H1 (cell line): Measurements from ENCODE around the gene FOXK1. TPM values are rescaled to one million over a fixed set of nuclear protein-coding genes. Genes with fewer than 3 reads are reported as not detected.

Experiments used
- CTCF ChIA-PET: fragments of 300-600 bp; sonication (Branson Sonifier 250); formaldehyde crosslinking; loops from one replicate; lab custom pipeline; 2021; ENCODE audit not compliant: partially characterized antibody; lab: Charles Lee
- POLR2A ChIA-PET: fragments of 300-600 bp; sonication (Branson Sonifier 250); formaldehyde crosslinking; loops from one replicate; lab custom pipeline; 2021; ENCODE audit warnings: inconsistent platforms; ENCODE audit not compliant: partially characterized antibody; lab: Charles Lee
- DNase-seq, 2 experiments: peaks; one replicate each; pipeline versions ENCODE4 v3.0.0 to v3.0.0-alpha.2; 2010 to 2022; ENCODE audit warnings: low spot score in 2 of 2, low read depth in 1 of 2, mixed read lengths in 1 of 2
- FAIRE-seq: peaks from 2 replicates; lab custom pipeline; 2011; peaks lifted over from hg19 to GRCh38; lab: Jason Lieb, UNC
- H2AFZ ChIP-seq: 2 replicates; pipeline ENCODE4 v1.8.1; 2012; ENCODE audit warnings: low read length, inconsistent platforms
- H2AK5ac ChIP-seq: 2 replicates; pipeline ENCODE4 v1.6.1; 2013; ENCODE audit warnings: low read depth, low read length
- H2BK120ac ChIP-seq: replicated peaks from 2 replicates; pipeline ENCODE3; 2013; ENCODE audit warnings: low read depth, low read length, inconsistent platforms
- H2BK12ac ChIP-seq: 2 replicates; pipeline ENCODE4 v1.6.1; 2013; ENCODE audit warnings: low read depth, low read length
- H2BK15ac ChIP-seq: 2 replicates; pipeline ENCODE4 v1.6.1; 2013; ENCODE audit warnings: low read length
- H2BK20ac ChIP-seq: 2 replicates; pipeline ENCODE4 v1.6.1; 2013; ENCODE audit warnings: low read length
- H2BK5ac ChIP-seq: 2 replicates; pipeline ENCODE4 v1.6.1; 2013; ENCODE audit warnings: low read depth, low read length
- H3K14ac ChIP-seq: 2 replicates; pipeline ENCODE4 v1.6.1; 2013; ENCODE audit warnings: inconsistent platforms; ENCODE audit not compliant: insufficient read length
- H3K18ac ChIP-seq: 2 replicates; pipeline ENCODE4 v1.6.1; 2013; ENCODE audit warnings: low read length; ENCODE audit errors: extremely low read depth
- H3K23ac ChIP-seq: 2 replicates; pipeline ENCODE4 v1.6.1; 2013; ENCODE audit warnings: inconsistent platforms; ENCODE audit not compliant: insufficient read length
- H3K23me2 ChIP-seq: 2 replicates; pipeline ENCODE4 v1.6.1; 2013; ENCODE audit warnings: low read depth, low read length
- H3K27ac ChIP-seq: 2 replicates; pipeline ENCODE4 v1.6.1; 2011; ENCODE audit warnings: low read depth, low read length, inconsistent platforms
- H3K27me3 ChIP-seq, 4 experiments: replicated peaks in 1 of 4; 1 replicate in 1 of 4; 2 replicates in 3 of 4; pipeline versions ENCODE4 v1.6.1 to v1.8.1; 2011 to 2013; ENCODE audit warnings: low read length in 3 of 4, mild to moderate bottlenecking in 3 of 4, inconsistent platforms in 2 of 4, mixed read lengths in 2 of 4, moderate library complexity in 1 of 4; ENCODE audit not compliant: control insufficient read depth in 3 of 4, insufficient read depth in 3 of 4; ENCODE audit errors: extremely low read depth in 1 of 4
- H3K36me3 ChIP-seq, 4 experiments: 2 replicates each; pipeline versions ENCODE4 v1.6.1 to v1.8.1; 2011 to 2013; ENCODE audit warnings: mild to moderate bottlenecking in 4 of 4, low read length in 3 of 4, moderate library complexity in 2 of 4, control low read depth in 1 of 4, inconsistent platforms in 1 of 4; ENCODE audit not compliant: insufficient read depth in 4 of 4, control insufficient read depth in 2 of 4
- H3K4ac ChIP-seq: replicated peaks from 2 replicates; pipeline ENCODE3; 2013; ENCODE audit warnings: low read length, low read depth, mixed read lengths, inconsistent platforms; ENCODE audit not compliant: insufficient read length
- H3K4me1 ChIP-seq, 4 experiments: replicated peaks in 1 of 4; 1 replicate in 1 of 4; 2 replicates in 3 of 4; pipeline versions ENCODE4 v1.6.1 to v1.8.1; 2011 to 2013; ENCODE audit warnings: low read length in 3 of 4, inconsistent platforms in 2 of 4, mixed read lengths in 1 of 4; ENCODE audit not compliant: insufficient read depth in 4 of 4, control insufficient read depth in 3 of 4
- H3K4me2 ChIP-seq, 2 experiments: 2 replicates each; pipeline versions ENCODE4 v1.6.1 to v1.8.1; 2011 to 2013; ENCODE audit warnings: low read depth in 2 of 2, low read length in 2 of 2, control low read depth in 1 of 2, inconsistent platforms in 1 of 2, mild to moderate bottlenecking in 1 of 2; ENCODE audit not compliant: insufficient read depth in 1 of 2
- H3K4me3 ChIP-seq, 4 experiments: fragments of 200-600, 300-600 bp in 1 of 4; sonication (generic), shearing (Covaris generic), sonication (Bioruptor Twin) in 1 of 4; 2 replicates each; pipeline versions ENCODE4 v1.5.1 to v1.8.1; 2011 to 2016; ENCODE audit warnings: low read length in 4 of 4, low read depth in 3 of 4, control low read depth in 2 of 4, inconsistent platforms in 2 of 4, mild to moderate bottlenecking in 2 of 4, mixed read lengths in 1 of 4, moderate library complexity in 1 of 4; ENCODE audit not compliant: insufficient read depth in 2 of 4; ENCODE audit errors: extremely low read depth in 1 of 4
- H3K56ac ChIP-seq: replicated peaks from 2 replicates; pipeline ENCODE3; 2013; ENCODE audit warnings: low read depth, mild to moderate bottlenecking, mixed read lengths, low read length, inconsistent platforms; ENCODE audit not compliant: insufficient read length
- H3K79me1 ChIP-seq: 2 replicates; pipeline ENCODE4 v1.6.1; 2013; ENCODE audit warnings: low read depth, low read length, control low read depth
- H3K79me2 ChIP-seq, 2 experiments: 2 replicates each; pipeline versions ENCODE4 v1.6.1 to v1.8.1; 2012 to 2013; ENCODE audit warnings: low read length in 2 of 2, mild to moderate bottlenecking in 2 of 2, inconsistent platforms in 1 of 2; ENCODE audit not compliant: insufficient read depth in 2 of 2, control insufficient read depth in 1 of 2
- H3K9ac ChIP-seq, 4 experiments: replicated peaks in 1 of 4; 1 replicate in 1 of 4; 2 replicates in 3 of 4; pipeline versions ENCODE4 v1.6.1 to v1.8.1; 2011 to 2013; ENCODE audit warnings: low read depth in 3 of 4, low read length in 3 of 4, control low read depth in 2 of 4, mild to moderate bottlenecking in 2 of 4, moderate library complexity in 2 of 4, inconsistent platforms in 1 of 4; ENCODE audit errors: extremely low read depth in 1 of 4
- H3K9me3 ChIP-seq, 2 experiments: 2 replicates each; pipeline versions ENCODE4 v1.6.1 to v1.8.1; 2012 to 2013; ENCODE audit warnings: mild to moderate bottlenecking in 2 of 2, moderate library complexity in 2 of 2, control low read depth in 1 of 2, inconsistent platforms in 1 of 2, low read depth in 1 of 2, low read length in 1 of 2, mixed read lengths in 1 of 2; ENCODE audit not compliant: insufficient read depth in 2 of 2
- H4K20me1 ChIP-seq, 2 experiments: replicated peaks in 1 of 2; 2 replicates each; pipeline versions ENCODE3 to v1.8.1; 2011 to 2013; ENCODE audit warnings: inconsistent platforms in 2 of 2, low read length in 2 of 2, mild to moderate bottlenecking in 1 of 2; ENCODE audit not compliant: insufficient read depth in 2 of 2, control insufficient read depth in 1 of 2
- H4K5ac ChIP-seq: 2 replicates; pipeline ENCODE4 v1.6.1; 2013; ENCODE audit warnings: low read length, low read depth, mixed read lengths, inconsistent platforms; ENCODE audit not compliant: insufficient read length
- H4K8ac ChIP-seq: 2 replicates; pipeline ENCODE4 v1.8.0; 2013; ENCODE audit warnings: mild to moderate bottlenecking, moderate library complexity, low read length, inconsistent platforms; ENCODE audit not compliant: insufficient read depth; ENCODE audit errors: extremely low read depth
- H4K91ac ChIP-seq: replicated peaks from 2 replicates; pipeline ENCODE3; 2013; ENCODE audit warnings: low read length, mixed read lengths, inconsistent platforms; ENCODE audit not compliant: insufficient read length
- CBX5 ChIP-seq: fragments of 300-800, 300-1000 bp; sonication (generic); IDR thresholded peaks from 2 replicates; pipeline ENCODE4 v1.7.1; 2016; ENCODE audit warnings: antibody characterized with exemption, low read length, low read depth
- CHD2 ChIP-seq: IDR thresholded peaks from 2 replicates; pipeline ENCODE4 v1.6.1; 2012; ENCODE audit warnings: low read length, improper control_type of control experiment
- GABPA ChIP-seq: IDR thresholded peaks from 2 replicates; pipeline ENCODE4 v1.6.1; 2011; ENCODE audit warnings: mild to moderate bottlenecking, low read length, moderate library complexity, borderline replicate concordance; ENCODE audit not compliant: insufficient read depth
- JUND ChIP-seq: IDR thresholded peaks from 2 replicates; pipeline ENCODE4 v1.6.1; 2011; ENCODE audit warnings: mild to moderate bottlenecking, improper control_type of control experiment, low read length
- PHF8 ChIP-seq: fragments of 200-600 bp; sonication (generic); conservative IDR thresholded peaks from 2 replicates; pipeline ENCODE4 v1.7.1; 2012; ENCODE audit warnings: low read depth, mild to moderate bottlenecking, inconsistent platforms, low read length, moderate library complexity
- RBBP5 ChIP-seq: IDR thresholded peaks from 2 replicates; pipeline ENCODE4 v1.7.1; 2012; ENCODE audit warnings: low read depth, mild to moderate bottlenecking, inconsistent platforms, low read length, moderate library complexity, borderline replicate concordance
- SAP30 ChIP-seq: fragments of 300-600 bp; sonication (generic); IDR thresholded peaks from 2 replicates; pipeline ENCODE4 v1.7.1; 2012; ENCODE audit warnings: low read length, moderate library complexity, mild to moderate bottlenecking, inconsistent platforms; ENCODE audit not compliant: insufficient read depth, insufficient replicate concordance
- SIN3A ChIP-seq, 2 experiments: IDR thresholded peaks in 1 of 2; conservative IDR thresholded peaks in 1 of 2; 2 replicates each; pipeline ENCODE4 v1.6.1; 2011 to 2012; ENCODE audit warnings: low read length in 2 of 2, improper control_type of control experiment in 1 of 2, low read depth in 1 of 2, mild to moderate bottlenecking in 1 of 2
- SP2 ChIP-seq: IDR thresholded peaks from 2 replicates; pipeline ENCODE4 v1.6.1; 2012; ENCODE audit warnings: mild to moderate bottlenecking, low read length, inconsistent platforms
- SP4 ChIP-seq: IDR thresholded peaks from 2 replicates; pipeline ENCODE4 v1.6.1; 2012; ENCODE audit warnings: low read length, inconsistent platforms
- TBP ChIP-seq: IDR thresholded peaks from 2 replicates; pipeline ENCODE4 v1.6.1; 2011; ENCODE audit warnings: low read depth, low read length, improper control_type of control experiment
- ZNF274 ChIP-seq: IDR thresholded peaks from 2 replicates; pipeline ENCODE4 v1.7.0; 2012; ENCODE audit warnings: low read length, borderline replicate concordance; ENCODE audit errors: extremely low read depth
- WGBS, 2 experiments: shearing (Covaris generic) in 1 of 2; methylation state at CpG; one replicate each; pipeline versions ENCODE4 v1.1.6 to v1.1.7; 2013 to 2015; ENCODE audit warnings: low lambda C conversion rate in 2 of 2, mixed read lengths in 2 of 2, inconsistent platforms in 1 of 2, low coverage in 1 of 2, missing lambda C conversion rate in 1 of 2; ENCODE audit not compliant: insufficient replicate concordance in 2 of 2, insufficient coverage in 1 of 2, insufficient read length in 1 of 2; ENCODE audit errors: extremely low coverage in 1 of 2, missing lambda C conversion rate in 1 of 2; 5-methylcytosine and 5-hydroxymethylcytosine counted together
- polyA plus RNA-seq, 7 experiments: library from polyadenylated mRNA; depleted of rRNA in 3 of 7; stranded (reverse) in 5 of 7; unstranded in 2 of 7; fragments of >200 nt in 5 of 7; fragments of 200-250 nt in 2 of 7; gene quantifications; 1 replicate in 5 of 7; 2 replicates in 1 of 7; 4 replicates in 1 of 7; pipeline versions ENCODE4 v1.2.1 to v1.2.3, GENCODE V29; 2011 to 2013; ENCODE audit warnings: missing spikeins in 2 of 7, mixed read lengths in 2 of 7
- total RNA-seq: library from RNA; stranded (reverse); fragmentation: NEBNext Ultra II Directional; extraction: Animal tissue kit (Norgen Biotek cat#: 25700); gene quantifications from 2 replicates; pipeline ENCODE4 v1.2.1, GENCODE V29; 2021

Gene FOXK1
- total and polyA plus RNA-seq, 2 of the 8 experiments (the other 6 are each of a cell fraction or from before 2014, with no cell fraction given): 2.0 to 8.5 TPM

- Histone ChIP-seq H3K56ac (no peak overlapping the region), H3K36me3 (peaks cover 3 to 11% (median 3%) of the 10 kb centered on the region in 4 experiments; a peak in 4 of 8 replicates), H4K8ac (peak overlapping the region; percentile 35; the same call in 1 of the 2 replicates), H3K23me2 (peaks cover 7% of the 10 kb centered on the region; the same call in 1 of the 2 replicates), H2BK5ac (no peak overlapping the region), H3K18ac (no peak overlapping the region), H3K9ac (no peak overlapping the region), H3K9me3 (no peaks in the 10 kb centered on the region; a peak in 1 of 4 replicates), H2AK5ac (no peak overlapping the region), H3K4me1 (peaks cover 0 to 3% (median 1%) of the 10 kb centered on the region in 4 experiments; a peak in 4 of 7 replicates), H3K14ac (no peak overlapping the region), H3K27ac (no peak overlapping the region), H2AFZ (no peak overlapping the region), H2BK120ac (no peak overlapping the region), H3K4me2 (peak overlapping the region in 1 of 2 experiments; percentile 7; a peak in 1 of 4 replicates), H3K79me2 (no peaks in the 10 kb centered on the region), H2BK12ac (no peak overlapping the region), H4K91ac (no peak overlapping the region), H3K4ac (no peak overlapping the region), H4K5ac (no peak overlapping the region), H3K4me3 (no peak overlapping the region), H3K79me1 (no peaks in the 10 kb centered on the region), H2BK15ac (no peak overlapping the region), H3K27me3 (no peaks in the 10 kb centered on the region), H4K20me1 (peaks cover 0 to 1% of the 10 kb centered on the region in 2 experiments), H2BK20ac (no peak overlapping the region), H3K23ac (no peak overlapping the region)
- FAIRE-seq (no peak), DNase-seq (no peak)
- WGBS, 2 experiments: 87% methylated on average over 23 of the region's 24 CpGs; no CpG with 5 or more reads in 1 of the 2 experiments
- CTCF ChIA-PET: interaction anchor here (0.7 to 8.0 kb wide), 8 partner anchors 9 to 865 kb away, joined by 3 to 65 read pairs (median 6); no protein-coding TSS in a partner anchor
- POLR2A ChIA-PET: interaction anchor here (3.3 kb wide), 1 partner anchor 19 kb away, joined by 10 read pairs; the partner anchor contains the start of gene AP5Z1
- TF ChIP-seq SP2 (no peak), JUND (no peak), TBP (no peak), CHD2 (no peak), GABPA (no peak), ZNF274 (no peak), CBX5 (no peak), PHF8 (no peak), SIN3A (conservative IDR thresholded peaks at IDR 0.05 in 1 of 2, IDR thresholded peaks at IDR 0.05 in 1 of 2; ENCODE audit: low read depth in 1 of 2, low read length in 2 of 2) (no peak), SAP30 (no peak), RBBP5 (no peak), SP4 (no peak)
Observed at GRCh38 chr7:4794591-4795350, 112.7 kb downstream of the FOXK1 start.
